HG02884 (cell line): ENCODE measurements around the gene PROC.

Source experiments
- ATAC-seq: cut with Tn5 transposase; IDR thresholded peaks from one replicate; pipeline ENCODE4 v1.9.1; 2021; ENCODE audit warnings: mild to moderate bottlenecking, moderate library complexity; ENCODE audit not compliant: unreplicated experiment

PROC gene

DNA sequence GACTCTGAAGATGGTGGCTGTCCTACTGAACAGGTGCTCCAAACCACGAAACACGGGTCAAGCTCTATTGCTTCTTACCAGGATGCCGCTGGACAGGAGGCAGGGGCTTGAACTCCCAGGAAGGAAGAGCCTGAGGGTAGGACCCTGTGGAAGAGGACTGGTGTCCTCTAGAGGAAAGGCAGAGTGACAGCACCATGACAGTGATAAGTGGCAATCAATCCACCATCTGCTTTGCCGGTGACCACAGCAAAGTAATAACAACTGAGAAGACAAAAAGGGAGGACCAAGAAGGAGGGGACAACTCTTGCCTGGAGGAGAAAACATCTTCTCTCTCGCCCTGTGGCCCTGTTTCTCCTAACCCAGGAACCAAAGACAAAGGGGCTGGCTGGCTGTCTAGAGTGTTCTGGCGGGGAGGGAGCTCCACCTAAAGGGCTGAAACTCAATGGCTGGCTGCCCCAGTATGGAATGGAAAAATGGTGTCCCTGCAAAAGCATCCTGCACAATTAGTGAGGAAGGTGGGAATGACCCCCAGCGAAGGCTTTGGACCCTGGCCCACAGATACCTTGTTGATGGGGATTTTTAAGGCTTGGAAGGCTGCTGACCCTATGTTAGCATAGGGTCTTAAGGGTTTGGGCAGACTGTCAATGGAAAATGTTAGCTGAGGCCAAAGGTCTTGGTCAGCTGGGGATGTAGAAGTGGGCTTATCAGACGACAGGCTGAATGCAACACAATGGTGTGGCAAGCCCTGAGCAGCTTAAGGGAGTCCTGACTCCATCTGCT lies 35.4 kb downstream of the PROC start:
- ATAC-seq, result no peak

DNA sequence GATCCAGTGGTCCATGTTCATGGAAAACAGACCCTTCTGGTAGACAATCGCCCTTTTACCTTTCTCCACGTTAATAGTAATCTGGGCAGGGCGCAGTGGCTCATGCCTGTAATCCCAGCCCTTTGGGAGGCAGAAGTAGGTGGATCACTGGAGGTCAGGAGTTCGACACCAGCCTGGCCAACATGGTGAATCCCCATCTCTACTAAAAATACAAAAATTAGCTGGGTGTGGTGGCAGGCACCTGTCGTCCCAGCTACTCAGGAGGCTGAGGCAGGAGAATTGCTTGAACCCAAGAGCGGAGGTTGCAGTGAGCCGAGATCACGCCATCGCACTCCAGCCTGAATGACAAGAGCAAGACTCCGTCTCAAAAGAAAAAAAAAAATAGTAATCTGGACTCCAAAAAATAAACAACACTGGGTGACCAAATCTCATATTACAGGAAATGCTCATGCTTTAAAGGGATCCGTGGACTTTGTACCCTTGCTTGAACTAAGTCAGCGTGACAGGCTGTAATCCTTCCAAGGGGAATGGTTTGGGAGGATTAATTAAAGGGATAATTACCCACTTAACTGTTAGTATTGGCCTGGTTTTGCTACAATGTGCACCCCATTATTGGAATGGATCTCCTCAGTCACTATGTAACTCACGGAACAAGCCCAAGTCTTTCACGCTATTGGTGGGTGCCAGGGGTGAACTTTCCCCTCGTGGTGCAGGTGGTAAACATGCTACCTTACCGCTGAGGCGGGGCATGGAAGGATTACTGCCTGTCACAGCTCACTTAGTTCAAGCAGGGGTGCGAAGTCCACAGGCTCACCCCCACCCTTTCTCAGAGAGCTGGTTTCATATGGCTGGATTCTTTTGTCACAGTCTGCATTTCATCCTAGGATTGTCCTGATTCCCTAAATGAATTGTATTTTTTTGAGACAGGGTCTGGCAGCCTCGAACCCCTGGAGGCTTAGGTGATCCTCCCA lies 36.7 kb downstream of the PROC start:
- ATAC-seq, result no peak

DNA sequence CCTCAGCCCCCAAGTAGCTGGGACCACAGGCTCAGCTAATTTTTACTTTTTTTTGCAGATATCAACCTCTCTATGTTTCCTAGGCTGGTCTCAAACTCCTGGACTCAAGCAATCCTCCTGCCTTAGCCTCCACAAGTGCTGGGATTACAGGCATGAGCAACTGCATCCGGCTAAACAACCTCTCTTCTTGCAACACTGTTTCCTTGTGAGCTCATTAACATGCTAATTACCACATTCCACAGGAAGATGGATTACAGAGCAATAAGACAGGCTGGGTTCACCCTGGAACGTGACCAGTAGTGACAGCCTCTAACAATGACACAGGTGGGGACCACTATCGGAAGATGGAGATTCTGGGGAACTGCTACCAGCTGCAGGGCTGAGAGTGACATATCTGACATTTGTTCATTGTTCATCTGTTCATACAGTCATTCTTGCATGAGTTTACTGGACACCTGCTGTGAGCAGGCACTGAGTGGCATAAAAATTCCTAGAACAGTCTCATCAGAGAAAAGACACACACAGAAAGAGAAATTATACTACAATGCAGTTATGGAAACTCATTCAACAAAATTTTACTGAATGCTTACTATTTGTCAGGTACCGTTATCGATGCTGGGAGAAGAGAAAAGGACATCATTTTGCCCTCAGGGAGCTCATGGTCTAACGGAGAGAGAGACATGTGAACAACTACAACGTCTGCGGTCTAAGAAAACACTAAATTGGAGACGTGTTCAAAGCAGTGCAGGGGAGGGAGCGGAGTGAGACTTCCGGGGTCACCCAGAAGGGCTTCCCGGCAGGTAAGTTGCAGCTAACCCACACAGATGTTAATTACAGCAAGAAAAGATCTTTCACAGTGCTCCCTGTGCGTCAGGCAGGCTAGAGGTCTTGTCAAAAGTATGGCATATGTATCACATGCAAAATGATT lies 37.6 kb downstream of the PROC start:
- ATAC-seq, result no peak

DNA sequence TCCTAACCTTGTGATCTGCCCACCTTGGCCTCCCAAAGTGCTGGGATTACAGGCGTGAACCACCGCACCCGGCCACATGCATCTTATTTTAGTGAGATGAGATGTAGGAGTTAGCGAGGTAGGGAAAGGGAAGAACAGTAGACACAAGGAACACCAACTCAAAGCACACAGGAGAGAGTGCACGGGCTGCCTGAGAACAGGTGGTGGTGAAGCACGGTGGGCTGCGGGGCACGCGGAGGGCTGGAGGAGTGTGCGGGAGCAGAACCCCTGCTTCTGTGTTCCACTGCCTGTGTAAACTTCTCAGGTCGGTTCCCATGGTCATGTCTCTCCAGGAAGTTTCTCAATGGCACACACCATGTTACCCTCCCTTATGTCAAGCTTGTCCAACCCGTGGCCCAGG lies 38.7 kb downstream of the PROC start:
- no peak for ATAC-seq

DNA sequence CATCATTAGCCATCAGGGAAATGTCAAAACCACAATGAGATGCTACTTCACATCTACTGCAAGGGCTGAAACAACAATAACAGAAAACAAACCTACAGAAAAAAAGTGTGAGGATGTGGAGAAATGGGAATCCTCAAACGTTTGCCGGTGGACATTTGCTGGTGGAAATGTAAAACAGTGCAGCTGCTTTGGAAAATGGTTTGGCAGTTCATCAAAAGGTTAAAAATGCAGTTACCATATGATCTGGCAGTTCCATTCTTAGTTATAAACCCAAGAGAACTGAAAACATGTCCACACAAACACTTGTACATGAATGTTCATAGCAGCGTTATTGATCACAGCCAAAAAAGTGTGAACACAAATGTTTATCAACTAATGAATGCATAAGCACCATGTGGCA lies 44.2 kb downstream of the PROC start:
- ATAC-seq, result no peak

DNA sequence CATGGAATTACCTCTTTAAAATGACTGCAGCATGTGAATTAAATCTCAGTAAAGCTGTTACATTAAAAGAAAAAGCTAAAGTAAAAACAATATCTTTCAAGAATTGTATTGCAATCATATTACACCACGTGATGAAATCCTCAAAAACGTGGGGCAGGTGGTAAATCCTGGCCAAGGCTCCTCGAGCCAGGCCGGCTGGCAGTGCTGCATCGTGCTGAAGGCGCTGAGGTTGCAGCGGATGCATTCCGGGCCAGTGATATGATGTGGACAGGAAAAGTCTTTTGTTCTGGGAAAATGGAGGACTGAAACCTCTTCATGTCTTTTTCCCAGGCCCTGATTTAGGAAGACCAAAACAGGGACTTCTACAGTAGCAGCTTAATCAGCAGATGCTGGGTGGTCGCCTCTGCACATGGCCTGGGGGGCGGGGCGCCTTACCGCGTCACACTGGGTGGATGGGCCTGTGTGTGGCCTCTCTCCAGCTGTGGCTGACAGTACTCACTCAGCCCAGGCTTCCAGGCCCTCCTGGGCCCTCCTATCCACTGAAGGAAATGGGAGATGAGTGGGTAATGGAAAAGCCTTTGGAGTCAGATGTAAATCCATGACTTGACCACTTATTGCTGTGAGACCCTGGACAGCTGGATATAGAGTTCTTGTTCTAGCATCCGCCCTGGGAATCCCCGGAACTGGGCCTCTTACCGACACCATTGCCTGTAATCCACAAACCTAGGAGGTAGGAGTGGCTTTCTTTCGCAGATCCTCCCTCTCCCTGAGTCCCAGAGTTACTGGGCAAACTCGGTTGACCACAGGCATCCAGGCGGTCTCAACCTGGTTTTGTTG lies 45.1 kb downstream of the PROC start:
- no peak for ATAC-seq

DNA sequence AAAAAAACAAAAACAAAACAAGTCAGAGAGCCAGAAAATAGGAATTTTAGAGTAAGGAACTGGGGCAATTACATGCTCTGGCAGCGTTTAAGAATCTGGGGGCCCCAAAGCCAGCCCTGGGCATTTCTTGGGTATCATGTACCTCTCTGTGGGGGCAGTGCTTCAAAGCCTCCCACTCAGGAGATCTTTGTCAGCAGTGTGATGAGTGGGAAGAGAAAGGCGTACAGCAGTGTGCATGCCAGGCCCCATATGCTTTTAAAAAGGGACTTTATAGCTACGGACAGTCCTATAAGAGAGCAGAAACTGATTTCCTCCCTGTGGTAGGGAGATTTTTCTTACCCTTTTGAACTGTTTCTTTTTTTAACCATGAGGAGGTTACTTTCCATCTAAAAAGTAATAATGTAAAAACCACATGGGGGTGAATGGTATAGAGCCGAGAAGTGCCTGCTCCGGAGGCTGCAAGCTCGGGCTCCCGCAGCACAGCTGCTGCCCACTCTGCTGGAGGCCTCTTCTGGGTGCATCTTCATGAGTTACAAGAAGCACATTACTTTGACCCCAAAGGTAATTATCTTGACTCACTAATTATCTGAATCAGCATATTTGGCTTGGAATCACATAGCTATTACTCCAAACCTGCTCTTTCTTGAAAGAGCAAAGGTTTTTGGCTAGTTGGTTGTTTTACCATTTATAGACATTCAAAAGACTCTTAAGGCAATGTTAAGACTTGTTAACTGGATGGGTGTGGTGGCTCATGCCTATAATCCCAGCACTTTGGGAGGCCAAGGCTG lies 46.4 kb downstream of the PROC start:
- ATAC-seq, result no peak

DNA sequence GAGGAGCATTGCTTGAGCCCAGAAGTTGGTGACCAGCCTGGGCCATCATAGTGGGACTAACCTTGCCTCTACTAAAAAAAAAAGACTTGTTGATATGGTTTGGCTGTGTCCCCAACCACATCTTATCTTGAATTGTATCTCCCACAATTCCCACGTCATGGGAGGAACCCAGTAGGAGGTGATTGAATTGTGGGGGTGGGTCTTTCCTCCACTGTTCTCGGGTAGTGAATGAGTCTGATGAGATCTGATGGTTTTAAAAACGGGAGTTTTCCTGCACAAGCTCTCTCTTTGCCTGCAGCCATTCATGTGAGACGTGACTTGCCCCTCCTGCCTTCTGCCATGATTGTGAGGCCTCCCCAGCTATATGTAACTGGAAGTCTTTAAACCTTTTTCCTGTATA lies 47.0 kb downstream of the PROC start:
- no peak for ATAC-seq

DNA sequence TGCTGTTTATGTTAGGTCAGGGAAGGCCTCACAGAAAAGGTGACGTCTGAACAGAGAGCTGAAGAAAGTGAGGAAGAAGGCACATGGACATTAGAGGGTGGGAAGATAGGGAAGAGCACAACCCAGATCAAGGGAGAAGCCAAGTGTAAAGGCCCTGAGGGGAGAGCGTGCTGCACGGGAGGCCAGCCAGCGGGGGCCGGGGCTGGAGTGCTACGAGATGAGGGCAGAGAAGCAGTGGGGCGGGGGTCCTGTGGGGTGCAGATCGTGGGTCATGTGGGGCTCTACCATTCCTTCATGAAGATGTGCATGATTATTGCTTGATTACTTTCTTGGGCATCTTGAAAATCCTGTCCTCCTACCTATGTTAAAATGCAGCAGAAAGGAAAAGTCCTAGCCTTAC lies 50.8 kb downstream of the PROC start:
- no peak for ATAC-seq

DNA sequence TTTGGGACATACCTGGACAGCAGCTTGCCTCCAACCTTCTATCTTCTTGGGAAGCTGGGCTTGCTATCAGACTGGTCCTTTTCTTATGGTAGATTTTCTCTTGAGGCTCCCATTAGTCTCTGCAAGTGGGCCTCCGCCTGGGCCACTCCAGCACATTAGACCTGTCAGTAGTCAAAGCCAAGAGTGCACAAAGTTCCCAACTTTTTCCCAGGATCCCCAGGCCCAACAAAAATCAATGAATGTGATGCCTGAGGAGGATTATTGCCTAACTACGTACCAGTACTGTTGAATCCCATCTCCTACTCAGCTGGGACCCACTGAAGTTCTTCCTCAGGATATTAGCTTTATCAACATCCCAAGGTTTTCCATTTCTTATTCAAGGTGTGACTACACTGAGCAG lies 51.7 kb downstream of the PROC start:
- ATAC-seq, result no peak

DNA sequence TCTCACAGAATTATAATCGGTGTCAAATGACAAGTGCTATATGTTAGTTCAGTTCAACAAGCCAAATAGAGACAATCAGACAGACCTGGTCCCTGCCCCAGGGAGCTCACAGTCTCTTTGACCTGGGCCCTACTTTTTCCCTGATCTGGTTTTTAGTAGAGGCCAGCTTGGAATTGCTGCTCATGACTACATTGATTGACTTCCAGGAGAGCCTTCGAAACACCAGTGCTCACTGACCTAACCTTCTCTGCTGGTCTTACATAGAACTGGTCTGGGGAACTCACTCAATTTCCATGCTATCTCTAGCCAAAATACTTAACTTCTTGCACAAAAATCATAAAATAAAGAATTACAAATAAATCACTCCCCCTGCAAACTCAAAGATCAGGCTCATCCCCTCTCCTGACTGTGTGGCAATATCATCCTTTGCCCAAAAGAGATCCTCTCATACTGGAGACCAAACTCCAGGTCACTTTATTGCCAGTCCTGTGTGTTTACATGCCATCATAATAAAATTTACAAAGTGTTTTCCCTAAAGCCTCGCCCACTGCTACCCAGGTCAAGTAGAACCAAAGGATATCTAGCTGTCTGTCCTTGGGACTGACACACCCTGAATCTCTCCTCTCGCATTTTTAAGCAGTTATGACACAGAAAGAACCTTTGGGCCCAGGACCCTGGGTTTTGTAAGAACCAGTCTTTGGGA lies 53.2 kb downstream of the PROC start:
- ATAC-seq, result no peak

DNA sequence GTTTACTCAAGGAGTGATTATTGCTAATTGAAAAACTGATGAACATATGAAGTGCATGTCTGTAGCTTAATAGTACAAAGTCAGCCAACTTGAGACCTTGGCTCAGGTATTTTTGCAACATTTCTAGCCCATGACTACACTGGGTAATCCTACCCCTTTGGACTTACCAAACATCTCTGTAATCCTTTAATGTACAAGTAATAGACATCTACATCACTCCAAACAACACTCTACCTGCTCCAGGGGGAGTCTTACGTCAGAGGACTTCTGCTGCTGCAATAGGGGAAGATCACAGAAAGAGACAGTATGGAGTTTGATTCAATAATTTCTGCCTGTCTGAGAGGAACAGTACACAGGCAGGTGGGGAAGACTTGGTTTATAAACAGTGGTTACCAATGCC lies 54.0 kb downstream of the PROC start:
- no peak for ATAC-seq

DNA sequence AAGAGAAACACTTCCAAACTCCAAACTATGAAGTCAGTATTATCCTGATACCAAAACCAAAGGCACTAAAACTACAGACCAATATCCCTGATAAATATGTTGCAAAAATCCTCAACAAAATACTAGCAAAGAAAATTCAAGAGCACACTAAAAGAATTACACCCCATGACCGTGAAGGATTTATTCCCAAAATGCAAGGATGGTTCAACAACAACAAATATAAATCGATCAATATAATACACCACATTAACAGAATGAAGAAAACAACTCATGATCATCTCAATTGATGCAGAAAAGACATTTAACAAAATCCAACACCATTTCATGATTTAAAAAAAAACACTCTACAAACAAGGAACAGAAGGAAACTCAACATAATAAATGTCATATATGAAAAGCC lies 57.6 kb downstream of the PROC start:
- ATAC-seq, result no peak
